Activated CD4-positive, alpha-beta T cell treated with anti-CD3 and anti-CD28 coated beads, Interleukin-2, amount 10 ng/mL, durations not matched to agents 7 days and 5 days (primary cell): ENCODE measurements around the gene TCF12. TPM values are rescaled to one million over a fixed set of nuclear protein-coding genes. Genes with fewer than 3 reads are reported as not detected.

Source experiments
- CTCF ChIA-PET: fragments of 350-600 bp; sonication (Branson Sonifier 250); formaldehyde crosslinking; loops from one replicate; lab custom pipeline; 2021; ENCODE audit warnings: antibody characterized with exemption; lab: Charles Lee
- POLR2A ChIA-PET: fragments of 350-600 bp; sonication (Branson Sonifier 250); formaldehyde crosslinking; loops from one replicate; lab custom pipeline; 2021; ENCODE audit warnings: antibody characterized with exemption; lab: Charles Lee
- DNase-seq: peaks from one replicate; pipeline ENCODE4 v3.0.0-alpha.2; 2020
- H3K27ac Mint-ChIP-seq: one replicate; pipeline ENCODE4 v1.8.0; 2021; ENCODE audit warnings: mild to moderate bottlenecking, moderate library complexity, mixed read lengths
- H3K27me3 Mint-ChIP-seq: one replicate; pipeline ENCODE4 v1.8.0; 2021; ENCODE audit warnings: mixed read lengths
- H3K36me3 Mint-ChIP-seq: one replicate; pipeline ENCODE4 v1.8.0; 2021; ENCODE audit warnings: low read depth, mixed read lengths
- H3K4me1 Mint-ChIP-seq: one replicate; pipeline ENCODE4 v1.8.0; 2021; ENCODE audit warnings: mixed read lengths
- H3K4me3 Mint-ChIP-seq: one replicate; pipeline ENCODE4 v1.8.0; 2021; ENCODE audit warnings: mild to moderate bottlenecking, moderate library complexity, mixed read lengths
- H3K9me3 Mint-ChIP-seq: one replicate; pipeline ENCODE4 v1.8.0; 2021; ENCODE audit warnings: mixed read lengths
- total RNA-seq, 2 experiments: library from RNA; stranded (reverse); gene quantifications; one replicate each; pipeline ENCODE4 v1.2.3, GENCODE V29; 2021

Gene TCF12
- total RNA-seq, 2 experiments from 2014 or later = 50.9 to 60.8 TPM

GRCh38 chr15:57019496-57020160 lies 101.2 kb downstream of the TCF12 start:
- CTCF ChIA-PET = no interaction called here
- no peak for DNase-seq
- POLR2A ChIA-PET = interaction anchor here (0.5 kb wide), 1 partner anchor 16 kb away, joined by 3 read pairs; no protein-coding TSS in a partner anchor
- no peak overlapping the region for H3K27ac Mint-ChIP-seq
- H3K4me3 Mint-ChIP-seq = no peak overlapping the region
- peaks cover 9% of the 10 kb centered on the region for H3K36me3 Mint-ChIP-seq
- peaks cover 5% of the 10 kb centered on the region for H3K9me3 Mint-ChIP-seq
- H3K4me1 Mint-ChIP-seq = peaks cover 12% of the 10 kb centered on the region
- H3K27me3 Mint-ChIP-seq = no peaks in the 10 kb centered on the region

- H3K4me1 Mint-ChIP-seq = peaks cover 12% of the 10 kb centered on the region
- no peak for DNase-seq
- H3K27me3 Mint-ChIP-seq = no peaks in the 10 kb centered on the region
- no peak overlapping the region for H3K4me3 Mint-ChIP-seq
- H3K27ac Mint-ChIP-seq = no peak overlapping the region
- ChIA-PET CTCF (no interaction called here), POLR2A (no interaction called here)
- H3K36me3 Mint-ChIP-seq = peaks cover 9% of the 10 kb centered on the region
- H3K9me3 Mint-ChIP-seq = peaks cover 5% of the 10 kb centered on the region
Measured at GRCh38 chr15:57025264-57025926, 107.0 kb downstream of the TCF12 start.

GRCh38 chr15:57026016-57026592 lies 107.7 kb downstream of the TCF12 start:
- no peaks in the 10 kb centered on the region for H3K27me3 Mint-ChIP-seq
- DNase-seq = no peak
- CTCF ChIA-PET = no interaction called here
- peaks cover 14% of the 10 kb centered on the region for H3K4me1 Mint-ChIP-seq
- H3K27ac Mint-ChIP-seq = no peak overlapping the region
- peaks cover 9% of the 10 kb centered on the region for H3K36me3 Mint-ChIP-seq
- H3K4me3 Mint-ChIP-seq = no peak overlapping the region
- POLR2A ChIA-PET = no interaction called here
- peaks cover 3% of the 10 kb centered on the region for H3K9me3 Mint-ChIP-seq

- no peak for DNase-seq
- Mint-ChIP-seq H3K27ac (no peak overlapping the region), H3K9me3 (peaks cover 3% of the 10 kb centered on the region), H3K27me3 (no peaks in the 10 kb centered on the region), H3K4me3 (no peak overlapping the region), H3K36me3 (peaks cover 5% of the 10 kb centered on the region), H3K4me1 (peaks cover 15% of the 10 kb centered on the region)
- CTCF ChIA-PET = no interaction called here
- POLR2A ChIA-PET = no interaction called here
Measured at GRCh38 chr15:57027596-57027995, 109.2 kb downstream of the TCF12 start.

GRCh38 chr15:57028176-57028575 lies 109.7 kb downstream of the TCF12 start:
- DNase-seq = no peak
- ChIA-PET POLR2A (no interaction called here), CTCF (no interaction called here)
- H3K9me3 Mint-ChIP-seq = no peaks in the 10 kb centered on the region
- no peaks in the 10 kb centered on the region for H3K27me3 Mint-ChIP-seq
- H3K4me3 Mint-ChIP-seq = no peak overlapping the region
- H3K27ac Mint-ChIP-seq = no peak overlapping the region
- no peaks in the 10 kb centered on the region for H3K36me3 Mint-ChIP-seq
- H3K4me1 Mint-ChIP-seq = peaks cover 10% of the 10 kb centered on the region

GRCh38 chr15:57030011-57030410 lies 111.6 kb downstream of the TCF12 start:
- DNase-seq = no peak
- Mint-ChIP-seq H3K27me3 (no peaks in the 10 kb centered on the region), H3K36me3 (no peaks in the 10 kb centered on the region), H3K27ac (no peak overlapping the region), H3K4me3 (no peak overlapping the region), H3K9me3 (no peaks in the 10 kb centered on the region), H3K4me1 (peaks cover 10% of the 10 kb centered on the region)
- ChIA-PET CTCF (no interaction called here), POLR2A (interaction anchor here (0.6 kb wide), 1 partner anchor 211 kb away, joined by 5 read pairs; no protein-coding TSS in a partner anchor)

GRCh38 chr15:57031082-57031481 lies 112.6 kb downstream of the TCF12 start:
- Mint-ChIP-seq H3K4me1 (peaks cover 13% of the 10 kb centered on the region), H3K27me3 (no peaks in the 10 kb centered on the region)
- POLR2A ChIA-PET = no interaction called here

GRCh38 chr15:57031605-57032004 lies 113.2 kb downstream of the TCF12 start:
- Mint-ChIP-seq H3K4me1 (peaks cover 14% of the 10 kb centered on the region), H3K27ac (no peak overlapping the region), H3K36me3 (no peaks in the 10 kb centered on the region), H3K4me3 (no peak overlapping the region), H3K9me3 (no peaks in the 10 kb centered on the region), H3K27me3 (no peaks in the 10 kb centered on the region)
- POLR2A ChIA-PET = interaction anchor here (0.6 kb wide), 1 partner anchor 108 kb away, joined by 4 read pairs; no protein-coding TSS in a partner anchor
- CTCF ChIA-PET = no interaction called here
- DNase-seq = no peak

More at GRCh38 chr15:57031082-57031481, 112.6 kb downstream of the TCF12 start:
- Mint-ChIP-seq H3K4me3 (no peak overlapping the region), H3K9me3 (no peaks in the 10 kb centered on the region), H3K36me3 (no peaks in the 10 kb centered on the region), H3K27ac (no peak overlapping the region)
- CTCF ChIA-PET = no interaction called here
- no peak for DNase-seq

- CTCF ChIA-PET = no interaction called here
- Mint-ChIP-seq H3K4me3 (no peak overlapping the region), H3K27me3 (no peaks in the 10 kb centered on the region), H3K9me3 (no peaks in the 10 kb centered on the region), H3K4me1 (peaks cover 21% of the 10 kb centered on the region), H3K27ac (no peak overlapping the region), H3K36me3 (peaks cover 1% of the 10 kb centered on the region)
- POLR2A ChIA-PET = no interaction called here
- DNase-seq = no peak
Measured at GRCh38 chr15:57032338-57032737, 113.9 kb downstream of the TCF12 start.

- Mint-ChIP-seq H3K27ac (no peak overlapping the region), H3K27me3 (no peaks in the 10 kb centered on the region), H3K9me3 (no peaks in the 10 kb centered on the region), H3K4me1 (peaks cover 25% of the 10 kb centered on the region), H3K36me3 (peaks cover 3% of the 10 kb centered on the region), H3K4me3 (no peak overlapping the region)
- CTCF ChIA-PET = interaction anchor here (1.0 kb wide), 1 partner anchor 30 kb away, joined by 4 read pairs; no protein-coding TSS in a partner anchor
- POLR2A ChIA-PET = interaction anchor here (0.6 kb wide), 1 partner anchor 190 kb away, joined by 3 read pairs; no protein-coding TSS in a partner anchor
- DNase-seq = no peak
Measured at GRCh38 chr15:57033715-57034439, 115.4 kb downstream of the TCF12 start.

GRCh38 chr15:57034613-57035012 lies 116.2 kb downstream of the TCF12 start:
- Mint-ChIP-seq H3K36me3 (peaks cover 3% of the 10 kb centered on the region), H3K4me1 (peaks cover 25% of the 10 kb centered on the region), H3K27me3 (no peaks in the 10 kb centered on the region), H3K9me3 (no peaks in the 10 kb centered on the region), H3K4me3 (no peak overlapping the region), H3K27ac (no peak overlapping the region)
- ChIA-PET CTCF (interaction anchor here (1.0 kb wide), 1 partner anchor 31 kb away, joined by 4 read pairs; no protein-coding TSS in a partner anchor), POLR2A (no interaction called here)
- no peak for DNase-seq

- Mint-ChIP-seq H3K27ac (no peak overlapping the region), H3K27me3 (no peaks in the 10 kb centered on the region), H3K36me3 (peaks cover 3% of the 10 kb centered on the region), H3K9me3 (no peaks in the 10 kb centered on the region), H3K4me1 (peaks cover 25% of the 10 kb centered on the region), H3K4me3 (no peak overlapping the region)
- CTCF ChIA-PET = no interaction called here
- POLR2A ChIA-PET = interaction anchor here (0.6 kb wide), 1 partner anchor 16 kb away, joined by 3 read pairs; no protein-coding TSS in a partner anchor
- no peak for DNase-seq
Measured at GRCh38 chr15:57035664-57036063, 117.2 kb downstream of the TCF12 start.
